Peyer's patch (tissue), 4 donors: ENCODE data around the gene MGAT2. TPM values are rescaled to one million over a fixed set of nuclear protein-coding genes. Genes with fewer than 3 reads are reported as not detected.
"Not testable (repeated sequence)": the region's sequence is repeated elsewhere in the genome, so short reads cannot be mapped to it uniquely, and the experiment has no call there.

Source experiments
- DNase-seq, 3 donors: peaks; one replicate each; pipeline ENCODE4 v3.0.0-alpha.2; 2017 to 2019
- H3K27ac ChIP-seq, 4 donors: fragments of 200-600 bp; sonication (generic); one replicate each; pipeline ENCODE4 v1.5.1; 2016 to 2019
- H3K27me3 ChIP-seq, 2 donors: fragments of 200-600 bp; sonication (generic); one replicate each; pipeline ENCODE4 v1.5.1; 2019
- H3K36me3 ChIP-seq, 3 donors: fragments of 200-600 bp; sonication (generic); one replicate each; pipeline ENCODE4 v1.5.1; 2016 to 2019
- H3K4me1 ChIP-seq, 4 donors: fragments of 200-600 bp; sonication (generic); one replicate each; pipeline ENCODE4 v1.5.1; 2016 to 2019
- H3K4me3 ChIP-seq, 4 donors: fragments of 200-600 bp; sonication (generic); 1 replicate in 3 of 4; 2 replicates in 1 of 4; pipeline ENCODE4 v1.5.1; 2016 to 2019; ENCODE audit warnings: mild to moderate bottlenecking in 1 of 4
- H3K9me3 ChIP-seq, 4 donors: fragments of 200-600 bp; sonication (generic); one replicate each; pipeline ENCODE4 v1.5.1; 2016 to 2019; ENCODE audit warnings: mild to moderate bottlenecking in 1 of 4
- POLR2A ChIP-seq, 2 donors: fragments of 450-650 bp; IDR thresholded peaks; one replicate each; pipeline ENCODE4 v1.5.1; 2017; ENCODE audit warnings: antibody characterized with exemption in 2 of 2, mild to moderate bottlenecking in 2 of 2, moderate library complexity in 2 of 2
- total RNA-seq, 4 donors: library from RNA; depleted of rRNA; stranded (reverse); fragments of >200 nt; gene quantifications; one replicate each; pipeline ENCODE4 v1.1.0, GENCODE V29; 2016
- TF ChIP-seq, protein P1 (sequence below), 6 experiments: fragments of 450-650 bp in 4 of 6; fragments of 200-600 bp in 2 of 6; sonication (generic) in 1 of 6; IDR thresholded peaks; one replicate each; pipeline ENCODE4 v1.5.1; 2017 to 2019; ENCODE audit warnings: antibody characterized with exemption in 6 of 6, mild to moderate bottlenecking in 3 of 6, moderate library complexity in 1 of 6

Gene MGAT2
- total RNA-seq, 4 donors from 2014 or later: 12.4 to 76.4 (median 39.6) TPM

DNA sequence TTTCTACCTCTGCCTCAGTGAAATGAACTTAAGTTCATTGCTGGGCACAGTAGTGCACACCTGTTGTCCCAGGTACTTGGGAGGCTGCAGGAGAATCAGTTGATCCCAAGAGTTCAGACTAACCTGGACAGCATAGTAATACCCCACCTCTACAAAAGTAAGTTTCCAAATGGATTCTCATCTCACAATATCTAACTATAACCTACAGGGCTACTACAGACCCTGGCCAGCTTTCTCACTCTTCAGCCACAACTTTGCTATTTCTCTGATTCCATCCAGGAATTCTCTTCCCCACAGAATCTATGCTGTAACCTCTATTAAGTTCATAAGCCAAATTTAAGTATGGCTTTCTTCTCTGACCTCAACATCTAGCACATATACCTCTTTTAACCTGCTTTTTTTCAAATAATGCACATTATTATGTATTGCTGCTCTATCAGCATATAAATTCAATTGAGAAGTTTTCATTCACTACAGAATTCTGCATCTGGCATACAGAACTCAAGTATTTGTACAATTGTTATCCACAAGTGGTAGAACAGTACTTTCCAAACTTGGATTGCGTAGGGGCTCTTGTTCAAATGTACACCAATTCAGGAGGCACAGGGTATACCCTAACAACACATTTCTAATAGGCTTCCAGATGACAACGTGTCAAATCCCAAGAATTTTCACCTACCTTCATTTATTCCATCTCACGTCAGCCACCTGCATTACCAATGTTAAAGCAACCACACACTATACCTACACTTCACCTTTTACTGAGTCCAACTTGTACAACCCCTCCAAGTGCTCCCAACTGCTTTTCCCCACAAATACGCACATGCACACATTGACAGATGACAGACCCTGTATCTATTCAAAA is 38.3 kb upstream of the MGAT2 start:
- TF ChIP-seq, protein P1, sequence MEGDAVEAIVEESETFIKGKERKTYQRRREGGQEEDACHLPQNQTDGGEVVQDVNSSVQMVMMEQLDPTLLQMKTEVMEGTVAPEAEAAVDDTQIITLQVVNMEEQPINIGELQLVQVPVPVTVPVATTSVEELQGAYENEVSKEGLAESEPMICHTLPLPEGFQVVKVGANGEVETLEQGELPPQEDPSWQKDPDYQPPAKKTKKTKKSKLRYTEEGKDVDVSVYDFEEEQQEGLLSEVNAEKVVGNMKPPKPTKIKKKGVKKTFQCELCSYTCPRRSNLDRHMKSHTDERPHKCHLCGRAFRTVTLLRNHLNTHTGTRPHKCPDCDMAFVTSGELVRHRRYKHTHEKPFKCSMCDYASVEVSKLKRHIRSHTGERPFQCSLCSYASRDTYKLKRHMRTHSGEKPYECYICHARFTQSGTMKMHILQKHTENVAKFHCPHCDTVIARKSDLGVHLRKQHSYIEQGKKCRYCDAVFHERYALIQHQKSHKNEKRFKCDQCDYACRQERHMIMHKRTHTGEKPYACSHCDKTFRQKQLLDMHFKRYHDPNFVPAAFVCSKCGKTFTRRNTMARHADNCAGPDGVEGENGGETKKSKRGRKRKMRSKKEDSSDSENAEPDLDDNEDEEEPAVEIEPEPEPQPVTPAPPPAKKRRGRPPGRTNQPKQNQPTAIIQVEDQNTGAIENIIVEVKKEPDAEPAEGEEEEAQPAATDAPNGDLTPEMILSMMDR (IDR thresholded peaks at IDR 0.05): no peak
- no peak for TF ChIP-seq POLR2A (IDR thresholded peaks at IDR 0.05)
- no peak for DNase-seq
- peaks cover 0 to 29% (median 0%) of the 10 kb centered on the region in 3 donors for H3K36me3 ChIP-seq
- H3K4me1 ChIP-seq: peaks cover 7 to 14% (median 11%) of the 10 kb centered on the region in 4 donors
- no peaks in the 10 kb centered on the region for H3K27me3 ChIP-seq
- no peak overlapping the region for H3K4me3 ChIP-seq
- no peak overlapping the region for H3K27ac ChIP-seq
- no peaks in the 10 kb centered on the region for H3K9me3 ChIP-seq

DNA sequence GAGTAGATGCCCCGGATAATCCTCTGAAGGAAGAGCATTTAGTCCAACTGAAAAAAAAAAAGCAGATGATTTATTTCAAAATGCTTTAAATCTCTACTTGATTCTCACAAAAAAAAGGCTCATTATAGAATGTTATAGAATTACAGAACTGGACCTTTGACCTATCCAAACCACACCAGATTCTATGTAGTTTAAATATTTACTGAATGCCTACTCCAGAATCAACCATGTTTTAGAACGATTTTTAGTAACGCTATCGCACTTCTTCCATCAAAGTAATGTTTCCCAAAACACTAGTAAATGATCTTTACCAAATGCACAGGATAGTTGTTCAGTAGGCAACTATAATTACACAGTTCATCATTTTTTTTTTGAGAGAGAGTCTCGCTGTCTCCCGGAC is 37.0 kb upstream of the MGAT2 start:
- no peak for TF ChIP-seq POLR2A (IDR thresholded peaks at IDR 0.05)
- TF ChIP-seq, protein P1 (IDR thresholded peaks at IDR 0.05): no peak
- DNase-seq: no peak
- H3K9me3 ChIP-seq: no peaks in the 10 kb centered on the region
- H3K27me3 ChIP-seq: no peaks in the 10 kb centered on the region
- peaks cover 7 to 14% (median 11%) of the 10 kb centered on the region in 4 donors for H3K4me1 ChIP-seq
- no peak overlapping the region for H3K27ac ChIP-seq
- peak overlapping the region in 2 of 4 donors; percentile 25 to 66 for H3K4me3 ChIP-seq
- H3K36me3 ChIP-seq: peaks cover 0 to 27% (median 0%) of the 10 kb centered on the region in 3 donors

GRCh38 chr14:49584058-49584457 is 36.5 kb upstream of the MGAT2 start:
- TF ChIP-seq POLR2A (IDR thresholded peaks at IDR 0.05): no peak
- TF ChIP-seq, protein P1 (IDR thresholded peaks at IDR 0.05): no peak
- peak overlapping the region in 3 of 4 donors; percentile 25 to 83 (median 66) for H3K4me3 ChIP-seq
- peaks cover 7 to 14% (median 11%) of the 10 kb centered on the region in 4 donors for H3K4me1 ChIP-seq
- H3K27me3 ChIP-seq: no peaks in the 10 kb centered on the region
- peak overlapping the region in 1 of 4 donors; percentile 21 for H3K27ac ChIP-seq
- H3K9me3 ChIP-seq: no peaks in the 10 kb centered on the region
- DNase-seq: no peak
- peaks cover 0 to 27% (median 0%) of the 10 kb centered on the region in 3 donors for H3K36me3 ChIP-seq

DNA sequence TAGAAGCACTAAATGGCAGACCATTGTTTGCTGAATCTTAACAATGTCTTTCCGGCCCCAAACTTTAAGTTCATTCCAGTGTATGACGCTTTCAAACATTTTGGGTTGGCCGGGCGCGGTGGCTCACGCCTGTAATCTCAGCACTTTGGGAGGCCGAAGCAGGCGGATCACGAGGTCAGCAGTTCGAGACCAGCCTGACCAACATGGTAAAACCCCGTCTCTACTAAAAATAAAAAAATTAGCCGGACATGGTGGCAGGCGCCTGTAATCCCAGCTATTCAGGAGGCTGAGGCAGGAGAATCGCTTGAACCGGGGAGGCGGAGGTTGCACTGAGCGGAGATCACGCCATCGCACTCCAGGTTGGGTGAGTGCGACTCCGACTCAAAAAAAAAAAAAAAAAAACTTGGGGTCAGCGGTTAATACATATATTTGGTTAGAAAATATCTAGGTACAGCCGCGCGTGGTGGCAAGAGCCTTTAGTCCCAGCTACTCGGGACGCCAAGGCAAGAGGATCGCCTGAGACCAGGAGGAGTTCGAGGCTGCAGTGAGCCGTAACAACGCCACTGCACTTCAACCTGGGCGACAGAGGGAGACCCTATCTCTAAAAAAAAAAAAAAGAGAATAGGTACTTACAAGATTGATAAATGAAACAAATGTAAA is 35.5 kb upstream of the MGAT2 start:
- Histone ChIP-seq H3K4me1 (peaks cover 7 to 14% (median 11%) of the 10 kb centered on the region in 4 donors), H3K36me3 (peaks cover 0 to 27% (median 0%) of the 10 kb centered on the region in 3 donors), H3K27ac (peak overlapping the region; percentile 90 to 97 (median 92)), H3K4me3 (peak overlapping the region; percentile 66 to 97 (median 78))
- DNase-seq, H3K27me3 ChIP-seq, H3K9me3 ChIP-seq: not testable (repeated sequence)

DNA sequence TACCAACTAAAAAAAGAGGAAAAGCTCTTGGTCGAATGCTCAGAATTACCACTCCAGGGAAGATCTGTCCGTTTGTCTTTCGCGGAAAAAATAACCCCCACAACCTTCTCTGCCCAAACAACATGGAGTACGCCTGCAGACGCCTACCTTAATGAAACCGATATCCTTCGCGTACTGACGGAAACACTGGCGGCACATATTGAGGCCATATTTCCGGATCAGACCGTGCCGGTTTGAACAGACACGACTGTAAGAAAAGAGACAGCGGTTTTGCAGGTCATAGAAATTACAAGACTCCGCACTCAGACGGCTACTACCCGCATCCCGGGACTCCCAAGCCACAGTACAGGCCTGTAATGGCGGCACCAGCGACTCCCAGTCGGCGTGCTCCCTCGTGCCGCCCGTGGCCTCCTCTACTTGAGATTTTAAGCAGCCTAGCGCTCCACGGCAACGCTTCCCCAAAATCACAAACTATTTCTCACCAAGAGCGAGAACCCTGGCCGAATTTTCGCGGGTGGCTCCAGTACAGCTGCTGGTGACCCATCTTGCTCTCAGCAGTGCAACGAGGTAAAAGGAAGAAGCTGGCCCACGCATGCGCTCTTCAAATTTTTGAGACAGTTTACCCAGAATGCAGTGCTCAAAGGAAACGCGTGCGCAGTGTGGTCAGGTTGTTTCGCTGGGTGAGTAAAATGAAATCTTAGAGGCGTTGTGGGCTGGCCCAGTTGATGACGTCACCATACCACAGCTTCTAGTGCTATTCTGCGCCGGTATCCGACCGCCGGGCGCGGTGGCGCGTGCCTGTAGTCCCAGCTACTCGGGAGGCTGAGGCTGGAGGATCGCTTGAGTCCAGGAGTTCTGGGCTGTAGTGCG is 34.6 kb upstream of the MGAT2 start, which contains the start of gene RPS29:
RPS29 (minus strand) TSS at position 578 of the 870 bp plus-strand sequence; CDS start at position 544, 34 bp downstream.
- no peaks in the 10 kb centered on the region for H3K9me3 ChIP-seq
- peak within 1 kb of the TSS; percentile 90 to 97 (median 92) for H3K27ac ChIP-seq
- peak within 1 kb of the TSS; percentile 66 to 97 (median 78) for H3K4me3 ChIP-seq
- peak; percentile 97 to 99 (median 97) for DNase-seq
- peak; percentile 92 to 95 for TF ChIP-seq POLR2A (IDR thresholded peaks at IDR 0.05)
- TF ChIP-seq, protein P1 (IDR thresholded peaks at IDR 0.05): no peak
- H3K27me3 ChIP-seq: no peaks in the 10 kb centered on the region
- H3K36me3 ChIP-seq: peaks cover 0 to 27% (median 0%) of the 10 kb centered on the region in 3 donors
- H3K4me1 ChIP-seq: peaks cover 7 to 14% (median 11%) of the 10 kb centered on the region in 4 donors
